Nephron (organoid): ENCODE results near the gene PPP4R1.

Experiments
- H3K27ac Mint-ChIP-seq, 3 experiments: 2 replicates each; pipeline ENCODE4 v1.8.0; 2020; ENCODE audit warnings: mixed read lengths in 3 of 3, mild to moderate bottlenecking in 2 of 3, moderate library complexity in 1 of 3
- H3K27me3 Mint-ChIP-seq: 2 replicates; pipeline ENCODE4 v1.8.0; 2021; ENCODE audit warnings: low read depth, mild to moderate bottlenecking, moderate library complexity, mixed read lengths
- H3K36me3 Mint-ChIP-seq: 2 replicates; pipeline ENCODE4 v1.8.0; 2020; ENCODE audit warnings: low read depth, mixed read lengths
- H3K4me1 Mint-ChIP-seq: 2 replicates; pipeline ENCODE4 v1.8.0; 2020; ENCODE audit warnings: mixed read lengths
- H3K4me3 Mint-ChIP-seq, 3 experiments: 2 replicates each; pipeline ENCODE4 v1.8.0; 2020; ENCODE audit warnings: mild to moderate bottlenecking in 3 of 3, mixed read lengths in 3 of 3, moderate library complexity in 2 of 3
- H3K9me3 Mint-ChIP-seq: 2 replicates; pipeline ENCODE4 v1.8.0; 2020; ENCODE audit warnings: mixed read lengths
- TF ChIP-seq, protein P1 (sequence below), 3 experiments: fragments of 200-600 bp; sonication (generic); IDR thresholded peaks; one replicate each; pipeline ENCODE4 v1.5.0; 2021; ENCODE audit warnings: antibody characterized with exemption in 3 of 3; ENCODE audit not compliant: unreplicated experiment in 3 of 3

PPP4R1 gene

GRCh38 chr18:9655232-9655767 is 40.9 kb upstream of the PPP4R1 start:
- Mint-ChIP-seq H3K4me1 (no peaks in the 10 kb centered on the region), H3K27me3 (peaks cover 8% of the 10 kb centered on the region), H3K27ac (no peak overlapping the region), H3K9me3 (no peaks in the 10 kb centered on the region), H3K36me3 (no peaks in the 10 kb centered on the region), H3K4me3 (no peak overlapping the region)
- TF ChIP-seq, protein P1, sequence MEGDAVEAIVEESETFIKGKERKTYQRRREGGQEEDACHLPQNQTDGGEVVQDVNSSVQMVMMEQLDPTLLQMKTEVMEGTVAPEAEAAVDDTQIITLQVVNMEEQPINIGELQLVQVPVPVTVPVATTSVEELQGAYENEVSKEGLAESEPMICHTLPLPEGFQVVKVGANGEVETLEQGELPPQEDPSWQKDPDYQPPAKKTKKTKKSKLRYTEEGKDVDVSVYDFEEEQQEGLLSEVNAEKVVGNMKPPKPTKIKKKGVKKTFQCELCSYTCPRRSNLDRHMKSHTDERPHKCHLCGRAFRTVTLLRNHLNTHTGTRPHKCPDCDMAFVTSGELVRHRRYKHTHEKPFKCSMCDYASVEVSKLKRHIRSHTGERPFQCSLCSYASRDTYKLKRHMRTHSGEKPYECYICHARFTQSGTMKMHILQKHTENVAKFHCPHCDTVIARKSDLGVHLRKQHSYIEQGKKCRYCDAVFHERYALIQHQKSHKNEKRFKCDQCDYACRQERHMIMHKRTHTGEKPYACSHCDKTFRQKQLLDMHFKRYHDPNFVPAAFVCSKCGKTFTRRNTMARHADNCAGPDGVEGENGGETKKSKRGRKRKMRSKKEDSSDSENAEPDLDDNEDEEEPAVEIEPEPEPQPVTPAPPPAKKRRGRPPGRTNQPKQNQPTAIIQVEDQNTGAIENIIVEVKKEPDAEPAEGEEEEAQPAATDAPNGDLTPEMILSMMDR (IDR thresholded peaks at IDR 0.05; ENCODE audit: unreplicated experiment in 3 of 3): no peak

- H3K27me3 Mint-ChIP-seq: peaks cover 3% of the 10 kb centered on the region
- TF ChIP-seq, protein P1 (IDR thresholded peaks at IDR 0.05; ENCODE audit: unreplicated experiment in 3 of 3): no peak
- no peak overlapping the region for H3K4me3 Mint-ChIP-seq
- no peak overlapping the region for H3K27ac Mint-ChIP-seq
- no peaks in the 10 kb centered on the region for H3K9me3 Mint-ChIP-seq
- H3K4me1 Mint-ChIP-seq: peaks cover 4% of the 10 kb centered on the region
- no peaks in the 10 kb centered on the region for H3K36me3 Mint-ChIP-seq
Observed at GRCh38 chr18:9653390-9653789, 39.0 kb upstream of the PPP4R1 start.

- H3K9me3 Mint-ChIP-seq: no peaks in the 10 kb centered on the region
- no peaks in the 10 kb centered on the region for H3K36me3 Mint-ChIP-seq
- TF ChIP-seq, protein P1 (IDR thresholded peaks at IDR 0.05; ENCODE audit: unreplicated experiment in 3 of 3): no peak
- peaks cover 4% of the 10 kb centered on the region for H3K4me1 Mint-ChIP-seq
- H3K27me3 Mint-ChIP-seq: peaks cover 3% of the 10 kb centered on the region
- H3K4me3 Mint-ChIP-seq: no peak overlapping the region
- H3K27ac Mint-ChIP-seq: peak overlapping the region in 2 of 3 experiments; percentile 9 to 48
Observed at GRCh38 chr18:9649164-9649540, 34.8 kb upstream of the PPP4R1 start.

GRCh38 chr18:9648431-9649163 is 34.2 kb upstream of the PPP4R1 start:
- Mint-ChIP-seq H3K4me1 (peaks cover 7% of the 10 kb centered on the region), H3K36me3 (no peaks in the 10 kb centered on the region), H3K4me3 (no peak overlapping the region), H3K9me3 (no peaks in the 10 kb centered on the region), H3K27ac (no peak overlapping the region), H3K27me3 (peaks cover 3% of the 10 kb centered on the region)
- TF ChIP-seq, protein P1 (IDR thresholded peaks at IDR 0.05; ENCODE audit: unreplicated experiment in 3 of 3): no peak

DNA sequence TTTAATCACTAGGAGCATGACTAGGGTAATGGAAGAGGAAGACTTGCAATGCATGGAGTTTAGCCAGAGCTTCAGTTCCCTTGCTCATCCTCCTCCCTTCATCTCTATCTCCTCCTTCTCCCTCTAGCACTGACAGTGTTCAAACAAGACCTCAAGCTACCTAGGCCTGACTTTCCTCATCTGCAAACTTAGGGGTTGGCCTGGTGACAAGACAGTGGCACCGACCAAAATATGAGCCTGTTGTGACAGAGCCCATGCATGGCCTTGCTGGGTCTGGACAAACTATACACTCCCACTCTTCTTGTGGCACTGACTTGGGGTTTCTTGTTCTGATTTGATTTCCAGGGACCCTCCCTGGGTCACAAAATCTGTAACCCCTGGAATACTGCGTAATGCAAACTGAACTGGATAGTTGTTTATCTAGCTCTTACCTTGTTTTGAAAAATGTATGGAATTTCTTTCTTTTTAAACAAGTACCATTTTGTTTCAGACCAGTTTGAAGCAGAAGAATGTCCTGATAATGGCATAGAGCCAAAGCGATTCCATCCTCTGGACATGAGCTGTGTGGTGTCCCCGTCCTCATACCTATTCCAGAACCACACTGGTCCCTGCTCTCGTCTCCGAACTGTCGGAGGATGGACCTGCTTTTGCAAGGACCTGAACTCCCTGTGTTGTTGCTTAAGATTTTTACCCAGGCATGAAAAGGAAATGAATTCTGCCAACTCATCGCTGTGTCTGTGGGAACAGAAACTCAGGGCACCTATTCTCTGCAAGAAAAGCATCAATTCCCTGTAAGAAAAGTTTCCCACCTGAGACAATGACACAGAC is 33.4 kb upstream of the PPP4R1 start:
- H3K27me3 Mint-ChIP-seq: peaks cover under 1% of the 10 kb centered on the region
- TF ChIP-seq, protein P1 (IDR thresholded peaks at IDR 0.05; ENCODE audit: unreplicated experiment in 3 of 3): no peak
- no peak overlapping the region for H3K4me3 Mint-ChIP-seq
- peak overlapping the region in 1 of 3 experiments; percentile 46 for H3K27ac Mint-ChIP-seq
- H3K4me1 Mint-ChIP-seq: peaks cover 14% of the 10 kb centered on the region
- H3K9me3 Mint-ChIP-seq: no peaks in the 10 kb centered on the region
- H3K36me3 Mint-ChIP-seq: no peaks in the 10 kb centered on the region
